ENCODE data around the gene KLF5. TPM values are rescaled to one million over a fixed set of nuclear protein-coding genes. Genes with fewer than 3 reads are reported as not detected.

KLF5 gene
- total and polyA plus RNA-seq, 10 of the 15 experiments (the other 5 are each of a cell fraction or from before 2014, with no cell fraction given): 0.43 to 5.2 (median 1.0) TPM

DNA sequence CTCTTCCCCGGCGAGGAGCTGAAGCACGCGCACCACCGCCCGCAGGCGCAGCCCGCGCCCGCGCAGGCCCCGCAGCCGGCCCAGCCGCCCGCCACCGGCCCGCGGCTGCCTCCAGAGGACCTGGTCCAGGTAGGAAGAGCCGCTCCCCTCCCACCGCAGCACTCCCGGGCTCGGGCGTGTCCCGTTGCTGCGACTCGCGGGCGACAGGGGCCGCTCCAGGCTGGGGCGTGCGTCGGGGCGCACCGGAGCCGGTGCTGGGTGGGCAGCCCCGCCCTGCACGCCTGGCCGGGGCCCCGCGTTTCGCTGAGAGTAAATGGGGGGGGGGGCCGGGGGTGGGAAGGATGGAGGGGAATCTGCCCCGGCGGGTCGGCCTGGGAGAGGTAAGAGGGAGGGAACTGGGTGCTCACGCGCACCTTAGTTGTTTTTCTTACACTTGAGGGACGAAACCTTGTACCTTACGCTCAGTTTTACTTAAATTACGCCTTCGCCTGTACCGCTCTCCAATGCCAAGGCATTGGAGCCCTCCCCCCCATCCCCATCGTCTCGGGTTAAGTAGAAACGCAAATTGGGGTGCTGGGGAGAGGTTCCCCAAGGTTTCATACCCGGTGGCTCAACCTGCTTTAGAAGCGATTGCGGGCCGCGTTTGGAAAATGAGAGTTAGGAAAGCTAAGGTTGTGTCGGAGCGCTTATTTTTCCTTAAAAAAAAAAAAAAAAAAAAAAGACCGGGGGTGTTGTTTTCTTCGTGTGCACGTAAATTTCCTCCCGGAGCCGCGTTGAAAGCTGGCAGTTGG is 850 bp downstream of the KLF5 start (continued):
- no peak for TF ChIP-seq MEF2B (IDR thresholded peaks at IDR 0.05; ENCODE audit: partially characterized antibody, poor library complexity, severe bottlenecking)
- TF ChIP-seq SMARCA5 (IDR thresholded peaks at IDR 0.05): peak; percentile 62; the same call in 1 of the 2 replicates
- no peak for TF ChIP-seq TARDBP (IDR thresholded peaks at IDR 0.05; ENCODE audit: borderline replicate concordance)
- TF ChIP-seq SIX5 (IDR thresholded peaks at IDR 0.05; ENCODE audit: low read depth, low read length, severe bottlenecking): no peak
- TF ChIP-seq FOXK2 (IDR thresholded peaks at IDR 0.05): no peak
- no peak for TF ChIP-seq SREBF2 (IDR thresholded peaks at IDR 0.05; ENCODE audit: low read length)
- peak; percentile 12; the same call in 1 of the 2 replicates for TF ChIP-seq IKZF1 (conservative IDR thresholded peaks at IDR 0.05)
- TF ChIP-seq HCFC1 (IDR thresholded peaks at IDR 0.05; ENCODE audit: low read length): no peak
- TF ChIP-seq, protein P1, sequence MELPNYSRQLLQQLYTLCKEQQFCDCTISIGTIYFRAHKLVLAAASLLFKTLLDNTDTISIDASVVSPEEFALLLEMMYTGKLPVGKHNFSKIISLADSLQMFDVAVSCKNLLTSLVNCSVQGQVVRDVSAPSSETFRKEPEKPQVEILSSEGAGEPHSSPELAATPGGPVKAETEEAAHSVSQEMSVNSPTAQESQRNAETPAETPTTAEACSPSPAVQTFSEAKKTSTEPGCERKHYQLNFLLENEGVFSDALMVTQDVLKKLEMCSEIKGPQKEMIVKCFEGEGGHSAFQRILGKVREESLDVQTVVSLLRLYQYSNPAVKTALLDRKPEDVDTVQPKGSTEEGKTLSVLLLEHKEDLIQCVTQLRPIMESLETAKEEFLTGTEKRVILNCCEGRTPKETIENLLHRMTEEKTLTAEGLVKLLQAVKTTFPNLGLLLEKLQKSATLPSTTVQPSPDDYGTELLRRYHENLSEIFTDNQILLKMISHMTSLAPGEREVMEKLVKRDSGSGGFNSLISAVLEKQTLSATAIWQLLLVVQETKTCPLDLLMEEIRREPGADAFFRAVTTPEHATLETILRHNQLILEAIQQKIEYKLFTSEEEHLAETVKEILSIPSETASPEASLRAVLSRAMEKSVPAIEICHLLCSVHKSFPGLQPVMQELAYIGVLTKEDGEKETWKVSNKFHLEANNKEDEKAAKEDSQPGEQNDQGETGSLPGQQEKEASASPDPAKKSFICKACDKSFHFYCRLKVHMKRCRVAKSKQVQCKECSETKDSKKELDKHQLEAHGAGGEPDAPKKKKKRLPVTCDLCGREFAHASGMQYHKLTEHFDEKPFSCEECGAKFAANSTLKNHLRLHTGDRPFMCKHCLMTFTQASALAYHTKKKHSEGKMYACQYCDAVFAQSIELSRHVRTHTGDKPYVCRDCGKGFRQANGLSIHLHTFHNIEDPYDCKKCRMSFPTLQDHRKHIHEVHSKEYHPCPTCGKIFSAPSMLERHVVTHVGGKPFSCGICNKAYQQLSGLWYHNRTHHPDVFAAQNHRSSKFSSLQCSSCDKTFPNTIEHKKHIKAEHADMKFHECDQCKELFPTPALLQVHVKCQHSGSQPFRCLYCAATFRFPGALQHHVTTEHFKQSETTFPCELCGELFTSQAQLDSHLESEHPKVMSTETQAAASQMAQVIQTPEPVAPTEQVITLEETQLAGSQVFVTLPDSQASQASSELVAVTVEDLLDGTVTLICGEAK (IDR thresholded peaks at IDR 0.05; ENCODE audit: borderline replicate concordance): no peak
- no peak for TF ChIP-seq CHD2 (IDR thresholded peaks at IDR 0.05; ENCODE audit: borderline replicate concordance, low read depth, low read length)
- no peak for TF ChIP-seq KDM1A (IDR thresholded peaks at IDR 0.05; ENCODE audit: borderline replicate concordance)
- no peak for TF ChIP-seq MTA2 (IDR thresholded peaks at IDR 0.05; ENCODE audit: low read depth)
- no peak for TF ChIP-seq ZBTB11 (CRISPR knock-in tag; IDR thresholded peaks at IDR 0.05)
- peak in 1 of 2 experiments; percentile 43; a peak in 1 of 4 replicates for TF ChIP-seq BHLHE40 (IDR thresholded peaks at IDR 0.05; ENCODE audit: borderline replicate concordance in 1 of 2, low read depth in 2 of 2, low read length in 1 of 2)
- TF ChIP-seq MTA3 (IDR thresholded peaks at IDR 0.05; ENCODE audit: borderline replicate concordance, low read length): no peak
- TF ChIP-seq, protein P2, sequence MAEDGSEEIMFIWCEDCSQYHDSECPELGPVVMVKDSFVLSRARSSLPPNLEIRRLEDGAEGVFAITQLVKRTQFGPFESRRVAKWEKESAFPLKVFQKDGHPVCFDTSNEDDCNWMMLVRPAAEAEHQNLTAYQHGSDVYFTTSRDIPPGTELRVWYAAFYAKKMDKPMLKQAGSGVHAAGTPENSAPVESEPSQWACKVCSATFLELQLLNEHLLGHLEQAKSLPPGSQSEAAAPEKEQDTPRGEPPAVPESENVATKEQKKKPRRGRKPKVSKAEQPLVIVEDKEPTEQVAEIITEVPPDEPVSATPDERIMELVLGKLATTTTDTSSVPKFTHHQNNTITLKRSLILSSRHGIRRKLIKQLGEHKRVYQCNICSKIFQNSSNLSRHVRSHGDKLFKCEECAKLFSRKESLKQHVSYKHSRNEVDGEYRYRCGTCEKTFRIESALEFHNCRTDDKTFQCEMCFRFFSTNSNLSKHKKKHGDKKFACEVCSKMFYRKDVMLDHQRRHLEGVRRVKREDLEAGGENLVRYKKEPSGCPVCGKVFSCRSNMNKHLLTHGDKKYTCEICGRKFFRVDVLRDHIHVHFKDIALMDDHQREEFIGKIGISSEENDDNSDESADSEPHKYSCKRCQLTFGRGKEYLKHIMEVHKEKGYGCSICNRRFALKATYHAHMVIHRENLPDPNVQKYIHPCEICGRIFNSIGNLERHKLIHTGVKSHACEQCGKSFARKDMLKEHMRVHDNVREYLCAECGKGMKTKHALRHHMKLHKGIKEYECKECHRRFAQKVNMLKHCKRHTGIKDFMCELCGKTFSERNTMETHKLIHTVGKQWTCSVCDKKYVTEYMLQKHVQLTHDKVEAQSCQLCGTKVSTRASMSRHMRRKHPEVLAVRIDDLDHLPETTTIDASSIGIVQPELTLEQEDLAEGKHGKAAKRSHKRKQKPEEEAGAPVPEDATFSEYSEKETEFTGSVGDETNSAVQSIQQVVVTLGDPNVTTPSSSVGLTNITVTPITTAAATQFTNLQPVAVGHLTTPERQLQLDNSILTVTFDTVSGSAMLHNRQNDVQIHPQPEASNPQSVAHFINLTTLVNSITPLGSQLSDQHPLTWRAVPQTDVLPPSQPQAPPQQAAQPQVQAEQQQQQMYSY (CRISPR knock-in tag; IDR thresholded peaks at IDR 0.05): no peak
- TF ChIP-seq SP1 (IDR thresholded peaks at IDR 0.05; ENCODE audit: low read depth, low read length): no peak
- no peak for TF ChIP-seq ZBED1 (IDR thresholded peaks at IDR 0.05; ENCODE audit: borderline replicate concordance)

All from GM12878 (cell line).